SIG-M5 (cell line): ENCODE results near the gene TNS3.

Experiments used
- DNase-seq: peaks from one replicate; lab custom pipeline; 2025; lab: John Stamatoyannopoulos, UW

Gene TNS3

GRCh38 chr7:47347346-47347745 lies 234.6 kb downstream of the TNS3 start:
- no peak for DNase-seq

GRCh38 chr7:47346377-47346914 lies 235.5 kb downstream of the TNS3 start:
- no peak for DNase-seq

- no peak for DNase-seq
Measured at GRCh38 chr7:47345857-47346298, 236.0 kb downstream of the TNS3 start.

GRCh38 chr7:47344171-47344955 lies 237.5 kb downstream of the TNS3 start:
- DNase-seq, result no peak

GRCh38 chr7:47343061-47343455 lies 238.9 kb downstream of the TNS3 start:
- DNase-seq, result no peak

- DNase-seq, result no peak
Measured at GRCh38 chr7:47342296-47343060, 239.4 kb downstream of the TNS3 start.

- no peak for DNase-seq
Measured at GRCh38 chr7:47340517-47340916, 241.4 kb downstream of the TNS3 start.

- DNase-seq, result no peak
Measured at GRCh38 chr7:47338026-47338425, 243.9 kb downstream of the TNS3 start.

- no peak for DNase-seq
Measured at GRCh38 chr7:47337531-47337930, 244.4 kb downstream of the TNS3 start.

GRCh38 chr7:47336472-47337425 lies 245.2 kb downstream of the TNS3 start:
- DNase-seq, result no peak

- no peak for DNase-seq
Measured at GRCh38 chr7:47335557-47336471, 246.1 kb downstream of the TNS3 start.

GRCh38 chr7:47335071-47335470 lies 246.8 kb downstream of the TNS3 start:
- DNase-seq, result no peak

- DNase-seq, result no peak
Measured at GRCh38 chr7:47333959-47334358, 248.0 kb downstream of the TNS3 start.

- no peak for DNase-seq
Measured at GRCh38 chr7:47333554-47333887, 248.4 kb downstream of the TNS3 start.

GRCh38 chr7:47332681-47333553 lies 249.0 kb downstream of the TNS3 start:
- DNase-seq, result no peak

GRCh38 chr7:47332213-47332612 lies 249.7 kb downstream of the TNS3 start:
- DNase-seq, result no peak

- no peak for DNase-seq
Measured at GRCh38 chr7:47331179-47331565, 250.7 kb downstream of the TNS3 start.

GRCh38 chr7:47330561-47331178 lies 251.2 kb downstream of the TNS3 start:
- no peak for DNase-seq

GRCh38 chr7:47330026-47330425 lies 251.9 kb downstream of the TNS3 start:
- DNase-seq, result no peak
